Tibial nerve (tissue), 4 donors: ENCODE data around the gene SLC22A5.
"Not testable (repeated sequence)": the region's sequence is repeated elsewhere in the genome, so short reads cannot be mapped to it uniquely, and the experiment has no call there.

ENCODE experiments used
- CTCF ChIP-seq, 5 experiments: fragments of 200-600 bp in 3 of 5; fragments of 450-650 bp in 2 of 5; sonication (generic) in 3 of 5; IDR thresholded peaks; one replicate each; pipeline ENCODE4 v1.5.1; 2016 to 2019; ENCODE audit warnings: antibody characterized with exemption in 5 of 5, mild to moderate bottlenecking in 3 of 5, moderate library complexity in 2 of 5
- EP300 ChIP-seq, 2 donors: sonication (generic); formaldehyde crosslinking; IDR thresholded peaks; one replicate each; pipeline ENCODE4 v1.6.1; 2017; ENCODE audit warnings: antibody characterized with exemption in 2 of 2, mild to moderate bottlenecking in 1 of 2

GRCh38 chr5:132404041-132404440 lies 34.5 kb downstream of the SLC22A5 start:
- not testable (repeated sequence) for TF ChIP-seq CTCF, EP300 (IDR thresholded peaks at IDR 0.05)
